ENCODE measurements around the gene ANKRD18B. TPM values are rescaled to one million over a fixed set of nuclear protein-coding genes. Genes with fewer than 3 reads are reported as not detected.
"Not testable (repeated sequence)": the region's sequence is repeated elsewhere in the genome, so short reads cannot be mapped to it uniquely, and the experiment has no call there.

Gene ANKRD18B
- total RNA-seq, 1 donor from 2014 or later = 5.9 TPM

- intact Hi-C loops (cut with DNase I); H3K27me3 ChIP-seq; H3K27ac ChIP-seq; H3K4me1 ChIP-seq; H3K4me3 ChIP-seq; H3K9me3 ChIP-seq; DNase-seq (ENCODE audit: extremely low spot score in 2 of 2); H3K36me3 ChIP-seq: not testable (repeated sequence)
These were observed 74.8 kb downstream of the ANKRD18B start for GRCh38 chr9:33598796-33599379.

- intact Hi-C loops (cut with DNase I); H3K27me3 ChIP-seq: not testable (repeated sequence)
These were observed 76.9 kb downstream of the ANKRD18B start for GRCh38 chr9:33600911-33601310.

GRCh38 chr9:33604249-33604648, 80.2 kb downstream of the ANKRD18B start:
- H3K4me1 ChIP-seq; H3K36me3 ChIP-seq; H3K27ac ChIP-seq; H3K27me3 ChIP-seq; intact Hi-C loops (cut with DNase I); H3K4me3 ChIP-seq; H3K9me3 ChIP-seq: not testable (repeated sequence)
- peak in 1 of 2 donors; percentile 34 for DNase-seq (ENCODE audit: extremely low spot score in 2 of 2)

More at GRCh38 chr9:33600911-33601310, 76.9 kb downstream of the ANKRD18B start:
- H3K36me3 ChIP-seq; H3K9me3 ChIP-seq; H3K27ac ChIP-seq; H3K4me3 ChIP-seq; DNase-seq (ENCODE audit: extremely low spot score in 2 of 2); H3K4me1 ChIP-seq: not testable (repeated sequence)

GRCh38 chr9:33604936-33605335, 80.9 kb downstream of the ANKRD18B start:
- H3K9me3 ChIP-seq; H3K4me3 ChIP-seq; intact Hi-C loops (cut with DNase I); H3K4me1 ChIP-seq; DNase-seq (ENCODE audit: extremely low spot score in 2 of 2); H3K36me3 ChIP-seq; H3K27me3 ChIP-seq; H3K27ac ChIP-seq: not testable (repeated sequence)

GRCh38 chr9:33611358-33611757, 87.3 kb downstream of the ANKRD18B start:
- H3K4me1 ChIP-seq = no peaks in the 10 kb centered on the region
- no peaks in the 10 kb centered on the region for H3K9me3 ChIP-seq
- no peak overlapping the region for H3K27ac ChIP-seq
- no peak overlapping the region for H3K4me3 ChIP-seq
- no peaks in the 10 kb centered on the region for H3K27me3 ChIP-seq
- intact Hi-C loops (cut with DNase I) = no loop called here
- DNase-seq (ENCODE audit: extremely low spot score in 2 of 2) = no peak
- TF ChIP-seq POLR2A (IDR thresholded peaks at IDR 0.05) (no peak), CTCF (IDR thresholded peaks at IDR 0.05) (no peak), POLR2AphosphoS5 (IDR thresholded peaks at IDR 0.05; ENCODE audit: insufficient read depth in 1 of 2, low read depth in 1 of 2) (no peak)
- H3K36me3 ChIP-seq = no peaks in the 10 kb centered on the region

GRCh38 chr9:33612410-33612809, 88.4 kb downstream of the ANKRD18B start:
- intact Hi-C loops (cut with DNase I) = not testable (repeated sequence)

GRCh38 chr9:33614001-33614687, 90.1 kb downstream of the ANKRD18B start:
- intact Hi-C loops (cut with DNase I) = no loop called here
- Histone ChIP-seq H3K4me1 (no peaks in the 10 kb centered on the region), H3K9me3 (no peaks in the 10 kb centered on the region), H3K36me3 (no peaks in the 10 kb centered on the region), H3K27me3 (no peaks in the 10 kb centered on the region), H3K27ac (no peak overlapping the region), H3K4me3 (no peak overlapping the region)
- peak in 1 of 2 donors; percentile 82 for DNase-seq (ENCODE audit: extremely low spot score in 2 of 2)
- no peak for TF ChIP-seq POLR2AphosphoS5 (IDR thresholded peaks at IDR 0.05; ENCODE audit: insufficient read depth in 1 of 2, low read depth in 1 of 2)
- TF ChIP-seq CTCF (IDR thresholded peaks at IDR 0.05) = no peak
- no peak for TF ChIP-seq POLR2A (IDR thresholded peaks at IDR 0.05)

More at GRCh38 chr9:33612410-33612809, 88.4 kb downstream of the ANKRD18B start:
- not testable (repeated sequence) for H3K4me1 ChIP-seq; DNase-seq (ENCODE audit: extremely low spot score in 2 of 2); H3K9me3 ChIP-seq; H3K27ac ChIP-seq; H3K4me3 ChIP-seq; H3K27me3 ChIP-seq; H3K36me3 ChIP-seq

GRCh38 chr9:33618370-33618769, 94.3 kb downstream of the ANKRD18B start:
- H3K36me3 ChIP-seq, H3K27me3 ChIP-seq: not testable (repeated sequence)

More at GRCh38 chr9:33618370-33618769, 94.3 kb downstream of the ANKRD18B start:
- H3K27ac ChIP-seq; H3K4me1 ChIP-seq; H3K4me3 ChIP-seq; DNase-seq (ENCODE audit: extremely low spot score in 2 of 2); H3K9me3 ChIP-seq; intact Hi-C loops (cut with DNase I): not testable (repeated sequence)

All from vagina (tissue), 2 donors.